SJSA1 (cell line): ENCODE data around the gene SPOUT1. TPM values are rescaled to one million over a fixed set of nuclear protein-coding genes. Genes with fewer than 3 reads are reported as not detected.
A peak's percentile ranks its signal among the peaks of the same experiment; 100 is the strongest.
"Not testable (repeated sequence)": the region's sequence is repeated elsewhere in the genome, so short reads cannot be mapped to it uniquely, and the experiment has no call there.

Experiments
- DNase-seq, 2 experiments: peaks; one replicate each; pipeline ENCODE4 v3.0.0-alpha.2; 2015 to 2020; ENCODE audit warnings: low spot score in 2 of 2, low read depth in 1 of 2
- H3K27ac ChIP-seq: fragments of 250-450 bp; sonication (Bioruptor Pico); 2 replicates; pipeline ENCODE4 v1.5.1; 2020; ENCODE audit warnings: mild to moderate bottlenecking, moderate library complexity
- H3K27me3 ChIP-seq: fragments of 250-450 bp; sonication (Bioruptor Pico); replicated peaks from 2 replicates; pipeline ENCODE4 v1.5.1; 2020; ENCODE audit warnings: mild to moderate bottlenecking, moderate library complexity
- H3K36me3 ChIP-seq: fragments of 250-450 bp; sonication (Bioruptor Pico); 2 replicates; pipeline ENCODE4 v1.5.1; 2020; ENCODE audit warnings: mild to moderate bottlenecking
- H3K4me1 ChIP-seq: fragments of 250-450 bp; sonication (Bioruptor Pico); replicated peaks from 2 replicates; pipeline ENCODE4 v1.6.1; 2021; ENCODE audit warnings: mild to moderate bottlenecking
- H3K4me3 ChIP-seq: fragments of 250-450 bp; sonication (Bioruptor Pico); 2 replicates; pipeline ENCODE4 v1.5.1; 2020; ENCODE audit warnings: mild to moderate bottlenecking
- H3K9me3 ChIP-seq: fragments of 250-450 bp; sonication (Bioruptor Pico); replicated peaks from 2 replicates; pipeline ENCODE4 v1.5.1; 2020; ENCODE audit warnings: mild to moderate bottlenecking
- total RNA-seq: library from RNA; depleted of rRNA; stranded (reverse); fragments of >200 nt; shearing (Covaris generic); gene quantifications from 2 replicates; pipeline ENCODE4 v1.2.3, GENCODE V29; 2014

SPOUT1 gene
- total RNA-seq, 1 experiment from 2014 or later, result 15.3 TPM

DNA sequence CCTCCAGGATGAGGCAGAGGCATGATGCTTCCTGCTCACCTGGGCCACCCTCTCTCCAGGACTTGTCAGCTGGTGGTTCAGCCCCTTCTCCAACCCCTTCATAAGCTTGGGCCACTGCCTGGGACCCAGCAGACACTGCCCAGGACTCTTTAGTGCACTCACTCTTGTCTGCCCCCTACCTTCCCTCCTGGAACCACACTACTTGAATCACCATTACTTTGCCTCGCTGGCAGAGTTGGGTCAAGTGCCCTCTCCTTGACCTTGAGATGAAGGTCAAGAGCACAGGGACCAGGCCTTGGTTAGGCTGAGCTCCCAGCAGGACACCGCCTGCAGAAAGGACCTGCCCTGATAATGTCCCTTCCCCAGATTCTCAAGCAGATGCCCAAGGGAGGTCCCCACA lies 19.8 kb downstream of the SPOUT1 start:
- Histone ChIP-seq H3K36me3 (peaks cover 19% of the 10 kb centered on the region), H3K4me1 (no peaks in the 10 kb centered on the region), H3K27ac (no peak overlapping the region), H3K4me3 (no peak overlapping the region), H3K9me3 (no peaks in the 10 kb centered on the region), H3K27me3 (no peaks in the 10 kb centered on the region)
- DNase-seq, result no peak

DNA sequence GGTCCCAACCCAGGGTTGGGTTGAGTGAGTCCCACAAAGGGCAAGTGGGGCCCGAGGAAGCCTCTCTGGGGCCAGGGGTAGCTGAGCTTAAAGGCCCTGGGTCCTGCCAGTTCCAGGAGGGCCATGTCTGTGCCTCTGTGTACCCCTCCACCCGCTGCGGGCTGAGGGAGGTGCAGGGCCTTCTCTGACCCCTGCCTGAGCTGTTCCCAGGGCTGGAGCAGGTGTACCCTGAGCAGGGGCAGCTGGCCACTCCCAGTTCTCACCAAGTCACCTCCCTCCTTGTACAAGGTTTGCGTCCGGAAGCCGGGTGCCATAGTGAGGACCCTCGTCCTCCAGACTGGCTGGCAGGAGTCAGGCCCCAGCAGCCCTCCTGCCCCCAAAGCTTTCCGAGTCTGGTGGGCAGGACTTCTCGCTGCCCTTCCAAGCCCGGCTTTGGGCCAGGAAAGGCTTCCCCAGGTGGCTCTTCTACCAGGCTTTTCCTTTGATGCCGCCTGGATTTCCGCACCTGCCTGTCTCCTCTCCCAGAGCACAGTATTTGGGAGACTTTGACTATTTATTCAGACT lies 20.5 kb downstream of the SPOUT1 start:
- Histone ChIP-seq H3K4me3 (no peak overlapping the region), H3K4me1 (no peaks in the 10 kb centered on the region), H3K27ac (no peak overlapping the region), H3K27me3 (no peaks in the 10 kb centered on the region), H3K36me3 (peaks cover 19% of the 10 kb centered on the region), H3K9me3 (no peaks in the 10 kb centered on the region)
- DNase-seq, result no peak

DNA sequence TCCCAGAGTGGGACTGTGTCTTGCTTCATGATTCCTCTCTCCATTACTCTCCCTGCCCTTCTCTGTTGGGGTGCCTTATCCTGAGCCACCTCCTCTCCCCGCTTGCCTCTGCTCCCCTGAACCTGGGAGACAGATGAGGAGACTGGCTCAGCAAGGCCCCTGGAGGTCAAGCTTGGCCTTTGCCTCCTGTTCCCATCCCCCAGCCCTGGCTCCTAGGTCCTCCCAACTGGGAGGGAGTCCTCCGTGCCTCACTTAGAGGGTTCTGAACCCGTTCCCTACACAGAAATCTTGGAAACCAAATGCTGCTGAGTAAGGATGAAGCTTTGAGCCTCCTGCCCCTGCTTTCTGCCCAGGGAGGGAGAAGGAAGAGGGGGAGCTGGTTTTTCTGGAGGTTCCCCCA lies 21.1 kb downstream of the SPOUT1 start:
- DNase-seq, result no peak
- H3K36me3 ChIP-seq, result peaks cover 24% of the 10 kb centered on the region
- H3K4me3 ChIP-seq, result no peak overlapping the region
- no peaks in the 10 kb centered on the region for H3K4me1 ChIP-seq
- H3K9me3 ChIP-seq, result no peaks in the 10 kb centered on the region
- H3K27ac ChIP-seq, result no peak overlapping the region
- no peaks in the 10 kb centered on the region for H3K27me3 ChIP-seq

DNA sequence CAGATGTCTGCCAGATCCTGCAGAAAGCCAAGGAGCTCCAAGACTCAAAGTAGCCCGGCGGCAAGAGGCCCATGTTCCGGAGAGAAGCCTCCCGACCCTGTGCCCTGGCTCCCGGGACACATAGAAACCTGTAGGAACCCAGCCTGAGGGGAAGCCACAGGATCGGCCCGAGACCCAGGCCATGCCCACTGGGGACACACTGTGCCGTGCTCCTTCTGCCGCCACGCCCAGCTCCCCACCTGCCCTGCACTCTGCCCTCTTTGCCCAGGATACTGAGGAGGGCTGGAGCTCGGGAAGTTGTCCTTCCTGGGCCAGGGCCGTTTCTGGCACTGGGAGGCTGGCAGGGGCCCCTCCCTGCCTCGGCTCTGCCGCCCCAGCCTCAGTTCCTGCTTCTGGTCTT lies 21.8 kb downstream of the SPOUT1 start:
- Histone ChIP-seq H3K36me3 (peaks cover 31% of the 10 kb centered on the region), H3K4me3 (no peak overlapping the region), H3K4me1 (no peaks in the 10 kb centered on the region), H3K27ac (no peak overlapping the region), H3K27me3 (no peaks in the 10 kb centered on the region), H3K9me3 (no peaks in the 10 kb centered on the region)
- DNase-seq, result no peak

DNA sequence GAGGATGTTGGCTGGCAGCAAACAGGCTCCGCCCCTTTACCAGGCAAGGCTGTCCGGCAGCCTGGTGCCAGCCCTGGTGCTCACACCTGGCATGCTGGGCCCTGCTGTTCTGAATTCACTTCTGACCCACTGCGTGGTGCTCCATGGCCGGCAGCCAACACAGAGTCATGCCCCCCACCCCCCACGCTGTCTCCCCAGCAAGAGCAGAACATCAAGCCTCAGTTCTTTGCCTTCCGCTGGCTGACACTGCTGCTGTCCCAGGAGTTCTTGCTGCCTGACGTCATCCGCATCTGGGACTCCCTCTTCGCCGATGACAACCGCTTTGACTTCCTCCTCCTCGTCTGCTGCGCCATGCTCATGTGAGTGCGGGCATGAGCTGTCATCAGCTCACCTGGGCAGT lies 23.9 kb downstream of the SPOUT1 start:
- DNase-seq, result no peak
- H3K4me3 ChIP-seq, result no peak overlapping the region
- no peak overlapping the region for H3K27ac ChIP-seq
- peaks cover 48% of the 10 kb centered on the region for H3K36me3 ChIP-seq
- no peaks in the 10 kb centered on the region for H3K9me3 ChIP-seq
- H3K4me1 ChIP-seq, result no peaks in the 10 kb centered on the region
- H3K27me3 ChIP-seq, result no peaks in the 10 kb centered on the region

DNA sequence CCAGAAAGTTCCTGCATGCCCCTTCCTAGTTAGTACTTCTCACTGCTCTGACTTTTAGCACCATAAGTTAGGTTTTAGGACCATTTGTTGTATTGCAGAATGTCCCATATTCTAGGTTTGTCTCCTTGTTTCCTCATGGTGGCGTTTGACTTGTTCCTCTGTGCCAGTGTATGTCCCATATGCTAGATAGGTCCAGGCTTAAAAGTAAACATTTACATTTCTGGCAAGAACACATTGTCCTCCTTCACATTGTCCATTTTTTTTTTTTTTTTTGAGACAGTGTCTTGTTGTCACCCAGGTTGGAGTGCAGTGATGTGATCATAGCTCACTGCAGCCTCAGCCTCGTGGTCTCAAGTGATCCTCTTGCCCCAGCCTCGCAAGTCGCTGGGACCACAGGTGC lies 27.1 kb downstream of the SPOUT1 start:
- no peak for DNase-seq
- H3K4me1 ChIP-seq, result no peaks in the 10 kb centered on the region
- H3K27ac ChIP-seq, result no peak overlapping the region
- no peak overlapping the region for H3K4me3 ChIP-seq
- no peaks in the 10 kb centered on the region for H3K9me3 ChIP-seq
- H3K27me3 ChIP-seq, result no peaks in the 10 kb centered on the region
- H3K36me3 ChIP-seq, result peaks cover 72% of the 10 kb centered on the region

DNA sequence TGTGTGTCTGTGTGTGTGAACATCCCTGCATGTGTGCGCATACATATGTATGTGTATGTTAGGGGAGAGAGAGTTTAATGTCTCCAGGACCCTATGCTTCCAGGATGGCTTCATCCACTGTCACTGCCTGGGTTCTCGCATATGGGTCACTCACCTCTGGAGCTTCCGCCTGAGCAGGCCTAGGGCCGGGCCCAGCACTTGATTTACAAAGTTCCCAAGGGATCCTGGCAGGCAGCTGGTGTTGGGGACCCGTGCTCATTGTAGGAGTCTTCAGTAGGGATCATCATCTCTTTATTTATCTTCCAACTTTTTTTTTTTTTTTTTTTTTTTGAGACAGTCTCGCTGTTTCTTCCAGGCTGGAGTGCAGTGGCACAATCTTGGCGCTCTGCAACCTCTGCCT lies 29.5 kb downstream of the SPOUT1 start:
- H3K4me3 ChIP-seq, result no peak overlapping the region
- H3K4me1 ChIP-seq, result no peaks in the 10 kb centered on the region
- peaks cover 72% of the 10 kb centered on the region for H3K36me3 ChIP-seq
- no peaks in the 10 kb centered on the region for H3K9me3 ChIP-seq
- H3K27me3 ChIP-seq, result no peaks in the 10 kb centered on the region
- DNase-seq, result no peak
- H3K27ac ChIP-seq, result no peak overlapping the region

DNA sequence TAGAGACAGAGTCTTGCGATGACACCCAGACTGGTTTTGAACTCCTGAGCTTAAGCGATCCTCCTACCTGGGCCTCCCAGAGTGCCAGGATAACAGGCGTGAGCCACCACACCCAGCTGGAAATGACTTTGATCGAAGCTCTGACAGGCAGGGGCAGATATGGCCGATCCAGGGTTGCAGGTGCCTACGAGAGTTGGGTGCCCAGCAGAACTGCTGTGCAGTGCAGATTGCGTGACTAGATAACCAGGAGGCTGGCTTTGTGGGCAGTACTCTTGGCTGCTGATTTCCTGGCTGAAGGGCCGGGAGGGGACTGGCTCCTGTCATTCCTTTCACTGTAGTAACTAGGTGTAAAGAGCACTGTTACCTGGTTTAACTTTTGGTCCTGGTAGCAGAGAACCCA lies 30.7 kb downstream of the SPOUT1 start:
- no peak overlapping the region for H3K27ac ChIP-seq
- no peaks in the 10 kb centered on the region for H3K27me3 ChIP-seq
- H3K36me3 ChIP-seq, result peaks cover 74% of the 10 kb centered on the region
- no peaks in the 10 kb centered on the region for H3K9me3 ChIP-seq
- no peak overlapping the region for H3K4me3 ChIP-seq
- no peak for DNase-seq
- no peaks in the 10 kb centered on the region for H3K4me1 ChIP-seq

DNA sequence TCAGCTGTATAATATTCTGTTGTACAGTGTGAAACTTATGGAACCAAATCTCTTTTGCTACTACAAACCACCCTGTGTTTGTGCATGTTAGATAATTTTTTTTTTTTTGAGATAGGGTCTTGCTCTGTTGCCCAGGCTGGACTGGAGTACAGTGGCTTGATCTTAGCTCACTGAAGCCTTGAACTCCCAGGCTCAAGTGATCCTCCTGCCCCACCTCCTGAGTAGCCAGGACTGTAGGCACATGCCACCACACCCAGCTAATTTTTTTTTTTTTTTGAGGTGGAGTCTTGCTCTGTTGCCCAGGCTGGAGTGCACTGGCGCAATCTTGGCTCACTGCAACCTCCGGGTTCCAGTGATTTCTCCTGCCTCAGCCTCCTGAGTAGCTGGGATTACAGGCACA lies 34.6 kb downstream of the SPOUT1 start:
- H3K9me3 ChIP-seq, H3K4me3 ChIP-seq, H3K27me3 ChIP-seq, DNase-seq, H3K4me1 ChIP-seq, H3K27ac ChIP-seq: not testable (repeated sequence)
- peaks cover 72% of the 10 kb centered on the region for H3K36me3 ChIP-seq

DNA sequence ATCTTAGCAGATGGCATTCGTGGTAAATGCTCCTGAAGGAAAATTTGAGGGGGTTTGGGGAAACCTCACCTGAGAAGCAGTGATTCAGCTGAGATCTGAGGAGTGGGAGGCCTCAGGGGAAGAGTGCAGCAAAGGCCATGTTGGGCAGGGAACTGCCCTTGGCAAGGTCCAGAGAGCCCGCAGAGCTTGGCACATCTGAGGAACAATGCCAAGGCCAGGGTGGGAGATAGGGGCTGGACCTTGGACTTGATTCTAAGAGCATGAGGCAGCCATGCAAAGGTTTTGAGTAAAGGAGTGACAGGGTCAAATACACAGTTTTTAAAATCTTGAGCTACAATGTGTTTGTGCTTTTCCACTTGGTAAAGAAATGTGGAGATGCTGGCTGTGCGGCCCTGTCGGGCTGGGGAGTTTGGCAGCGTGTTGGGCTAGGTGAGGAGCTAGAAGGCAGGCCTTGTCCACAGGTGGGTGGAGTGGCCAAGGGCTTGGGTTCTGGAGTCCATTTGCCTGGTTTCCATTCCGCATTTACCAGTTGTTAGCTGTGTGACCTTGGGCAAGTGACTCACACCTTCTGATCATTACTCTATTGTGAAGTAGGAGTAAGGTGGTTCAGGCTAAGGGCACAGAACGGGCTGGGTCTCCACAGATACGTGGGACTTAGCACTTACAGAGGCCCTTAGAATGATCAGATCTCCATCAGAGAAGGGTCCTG lies 36.5 kb downstream of the SPOUT1 start:
- no peaks in the 10 kb centered on the region for H3K27me3 ChIP-seq
- no peaks in the 10 kb centered on the region for H3K9me3 ChIP-seq
- H3K36me3 ChIP-seq, result peaks cover 63% of the 10 kb centered on the region
- H3K4me3 ChIP-seq, result no peak overlapping the region
- DNase-seq, result no peak
- H3K27ac ChIP-seq, result no peak overlapping the region
- peaks cover 2% of the 10 kb centered on the region; the same call in 1 of the 2 replicates for H3K4me1 ChIP-seq

DNA sequence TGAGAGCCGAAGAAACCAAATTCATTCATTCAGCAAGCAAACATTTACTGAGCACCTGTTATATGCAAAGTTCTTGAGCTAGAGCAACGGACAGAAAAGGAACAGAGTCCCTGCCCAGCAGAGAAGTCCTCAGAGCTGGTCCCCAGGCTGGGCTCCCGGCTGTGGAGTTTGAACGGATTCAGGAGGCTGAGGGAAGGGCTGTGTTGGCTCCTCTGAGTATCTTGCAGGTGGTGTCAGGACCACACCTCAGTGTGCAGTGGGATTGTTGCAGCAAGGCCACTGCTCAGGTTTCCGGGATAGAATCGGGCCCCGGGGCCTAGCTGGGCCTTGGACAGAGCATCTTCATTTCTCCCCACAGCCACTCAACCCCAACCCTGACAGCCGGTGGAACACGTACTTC lies 37.5 kb downstream of the SPOUT1 start:
- H3K27ac ChIP-seq, result no peak overlapping the region
- H3K27me3 ChIP-seq, result no peaks in the 10 kb centered on the region
- no peak for DNase-seq

DNA sequence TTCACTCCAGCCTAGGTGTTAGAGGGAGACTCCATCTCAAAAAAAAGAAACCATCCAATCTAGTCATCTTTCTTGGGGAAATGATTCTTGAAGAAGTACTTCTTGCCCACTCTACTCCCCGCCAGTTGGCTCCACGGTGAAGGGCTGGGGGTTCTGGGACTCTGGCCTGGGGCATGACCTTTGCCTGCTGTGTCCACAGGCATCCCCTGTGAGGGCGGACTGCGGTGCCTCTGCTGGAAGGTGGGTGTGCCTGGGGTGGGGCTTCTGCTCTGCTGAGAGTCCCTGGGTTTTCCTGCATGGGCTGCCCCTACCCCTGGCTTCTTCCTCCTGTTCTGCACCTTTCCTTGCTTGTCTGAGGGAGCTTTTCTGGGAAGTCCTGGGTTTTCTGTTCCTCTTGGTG lies 39.1 kb downstream of the SPOUT1 start:
- no peak for DNase-seq
- Histone ChIP-seq H3K36me3 (peaks cover 43% of the 10 kb centered on the region), H3K4me3 (no peak overlapping the region), H3K9me3 (0 out of 2 replicates have a peak, but pooled peaks cover 3% of the 10 kb centered on the region), H3K27ac (no peak overlapping the region), H3K4me1 (peaks cover 11% of the 10 kb centered on the region), H3K27me3 (no peaks in the 10 kb centered on the region)

More for the DNA sequence above, 37.5 kb downstream of the SPOUT1 start:
- Histone ChIP-seq H3K9me3 (no peaks in the 10 kb centered on the region), H3K4me3 (no peak overlapping the region), H3K36me3 (peaks cover 57% of the 10 kb centered on the region), H3K4me1 (peaks cover 7% of the 10 kb centered on the region; the same call in 1 of the 2 replicates)

DNA sequence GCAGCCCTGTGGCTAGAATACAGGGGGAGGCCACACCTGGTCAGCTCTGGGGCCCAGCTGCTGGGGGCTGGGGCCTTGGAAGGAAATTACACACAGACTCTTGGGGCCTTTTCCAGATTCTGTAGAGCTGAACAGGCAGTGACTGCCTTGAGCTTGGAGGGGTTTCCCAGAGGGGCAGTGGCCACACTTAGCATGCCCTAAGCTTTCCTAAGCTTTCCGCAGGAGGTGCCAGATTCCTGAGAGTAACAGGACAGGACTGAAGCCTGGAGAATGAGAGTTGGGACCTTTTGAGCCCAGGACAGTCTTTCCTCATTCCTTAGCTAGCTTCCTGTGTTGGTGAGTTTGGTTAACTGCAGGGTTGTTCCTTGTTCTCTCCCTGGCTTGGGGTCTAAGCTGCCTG lies 41.1 kb downstream of the SPOUT1 start:
- H3K27me3 ChIP-seq, result no peaks in the 10 kb centered on the region
- DNase-seq, result no peak
- H3K9me3 ChIP-seq, result 0 out of 2 replicates have a peak, but pooled peaks cover 5% of the 10 kb centered on the region
- H3K36me3 ChIP-seq, result peaks cover 39% of the 10 kb centered on the region
- H3K27ac ChIP-seq, result no peak overlapping the region
- peaks cover 16% of the 10 kb centered on the region for H3K4me1 ChIP-seq
- no peak overlapping the region for H3K4me3 ChIP-seq

DNA sequence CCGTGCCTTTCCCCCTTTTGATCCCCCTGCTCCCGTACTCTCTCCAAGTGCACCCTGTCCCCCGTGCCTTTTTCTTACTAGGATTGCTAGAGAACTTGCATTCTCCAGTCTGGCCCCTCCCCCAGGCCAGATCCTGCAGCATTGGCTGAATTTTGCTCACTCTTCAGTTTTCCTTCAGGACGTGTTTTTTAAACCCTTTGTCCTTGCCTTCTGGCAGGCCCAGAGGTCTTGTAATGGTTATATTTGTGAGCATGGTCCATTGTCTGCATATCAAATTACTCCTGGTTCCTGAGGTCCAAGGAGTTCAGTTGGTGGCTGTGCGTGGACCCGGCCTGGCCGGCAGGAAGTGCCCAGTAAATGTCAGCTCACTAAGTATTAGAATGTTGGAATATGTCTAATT lies 41.9 kb downstream of the SPOUT1 start:
- Histone ChIP-seq H3K27me3 (no peaks in the 10 kb centered on the region), H3K4me1 (peaks cover 17% of the 10 kb centered on the region), H3K27ac (0 out of 2 replicates have a peak overlapping the region, but pooled peaks have one; percentile 24), H3K4me3 (peak overlapping the region; percentile 81), H3K9me3 (0 out of 2 replicates have a peak, but pooled peaks cover 5% of the 10 kb centered on the region), H3K36me3 (peaks cover 32% of the 10 kb centered on the region)
- peak in 1 of 2 experiments; percentile 7 for DNase-seq
